ENCODE results near the gene FFAR1.

FFAR1 gene

GRCh38 chr19:35389192-35389861 lies 41.6 kb downstream of the FFAR1 start:
- TF ChIP-seq CTCF (IDR thresholded peaks at IDR 0.05; ENCODE audit: borderline replicate concordance, insufficient read depth, low read depth, low read length), result no peak
- no peak overlapping the region for H3K4me3 ChIP-seq (ENCODE audit: low read depth, low read length)

- H3K4me3 ChIP-seq (ENCODE audit: low read depth, low read length), result no peak overlapping the region
- TF ChIP-seq CTCF (IDR thresholded peaks at IDR 0.05; ENCODE audit: borderline replicate concordance, insufficient read depth, low read depth, low read length), result no peak
Observed at GRCh38 chr19:35392742-35393715, 45.3 kb downstream of the FFAR1 start.

- no peak overlapping the region for H3K4me3 ChIP-seq (ENCODE audit: low read depth, low read length)
- TF ChIP-seq CTCF (IDR thresholded peaks at IDR 0.05; ENCODE audit: borderline replicate concordance, insufficient read depth, low read depth, low read length), result no peak
Observed at GRCh38 chr19:35395382-35396199, 47.9 kb downstream of the FFAR1 start.

GRCh38 chr19:35396240-35396885 lies 48.7 kb downstream of the FFAR1 start:
- TF ChIP-seq CTCF (IDR thresholded peaks at IDR 0.05; ENCODE audit: borderline replicate concordance, insufficient read depth, low read depth, low read length), result no peak
- no peak overlapping the region for H3K4me3 ChIP-seq (ENCODE audit: low read depth, low read length)

GRCh38 chr19:35397064-35397463 lies 49.4 kb downstream of the FFAR1 start:
- H3K4me3 ChIP-seq (ENCODE audit: low read depth, low read length), result no peak overlapping the region
- TF ChIP-seq CTCF (IDR thresholded peaks at IDR 0.05; ENCODE audit: borderline replicate concordance, insufficient read depth, low read depth, low read length), result no peak
